Erythroblast (primary cell): ENCODE results near the gene LANCL2.

Experiments
- GATA1 ChIP-seq: IDR thresholded peaks from 2 replicates; pipeline ENCODE4 v1.6.1; 2011; ENCODE audit warnings: low read depth, mild to moderate bottlenecking, control low read depth, low read length, moderate library complexity
- POLR2A ChIP-seq: IDR thresholded peaks from 2 replicates; pipeline ENCODE4 v1.6.1; 2011; ENCODE audit warnings: mild to moderate bottlenecking, low read length

DNA sequence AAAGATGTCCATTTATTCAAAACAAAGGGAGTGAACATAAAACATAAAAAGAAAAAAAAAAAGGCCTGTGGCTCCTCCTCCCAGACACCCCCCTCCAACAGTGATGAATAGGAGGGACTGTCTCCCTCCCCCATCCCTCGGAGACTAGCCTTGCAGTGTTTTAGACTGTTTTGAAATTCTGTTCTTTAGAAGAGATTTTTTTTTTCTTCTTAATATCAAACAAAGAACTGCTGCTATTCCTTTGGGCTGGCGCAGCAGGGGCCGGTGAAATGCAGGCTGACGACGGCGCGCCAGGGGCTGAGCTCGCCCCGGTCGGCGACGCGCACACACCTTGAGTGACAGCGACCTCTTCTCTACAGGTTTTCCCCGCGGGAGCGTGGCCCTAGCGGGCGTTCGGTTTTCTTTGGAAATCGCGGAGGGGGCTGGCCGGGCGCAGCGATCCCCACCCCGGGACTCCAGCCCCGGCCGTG lies at the start of gene LANCL2:
- no peak for TF ChIP-seq POLR2A
- no peak for TF ChIP-seq GATA1
